Hepatocyte (in vitro differentiated cells): Measurements from ENCODE around the gene AUNIP.

Experiments used
- CTCF ChIP-seq: fragments of 200-600 bp; sonication (generic); IDR thresholded peaks from 2 replicates; pipeline ENCODE4 v1.5.1; 2016; ENCODE audit warnings: antibody characterized with exemption, mild to moderate bottlenecking; ENCODE audit not compliant: poor library complexity
- EZH2 ChIP-seq: fragments of 200-600 bp; sonication (generic); IDR thresholded peaks from 2 replicates; pipeline ENCODE4 v1.6.1; 2016; ENCODE audit warnings: antibody characterized with exemption, mild to moderate bottlenecking, borderline replicate concordance
- EZH2phosphoT487 ChIP-seq: fragments of 200-600 bp; sonication (generic); IDR thresholded peaks from one replicate; pipeline ENCODE4 v1.6.1; 2018; ENCODE audit warnings: antibody characterized with exemption, mild to moderate bottlenecking, low read depth, moderate library complexity; ENCODE audit not compliant: unreplicated experiment, severe bottlenecking

- TF ChIP-seq CTCF = no peak
- TF ChIP-seq EZH2phosphoT487 = no peak
- TF ChIP-seq EZH2 = no peak
Observed at GRCh38 chr1:25834894-25835293, 24.4 kb downstream of the AUNIP start.
